Measurements from ENCODE around the gene SLC31A2.

- TF ChIP-seq SIN3A (IDR thresholded peaks at IDR 0.05; ENCODE audit: low read depth) (no peak), EZH2 (IDR thresholded peaks at IDR 0.05) (no peak), RAD21 (IDR thresholded peaks at IDR 0.05; ENCODE audit: low read depth) (no peak), YY1 (IDR thresholded peaks at IDR 0.05; ENCODE audit: extremely low read depth, insufficient replicate concordance, low read depth, low read length) (no peak), CTCF (IDR thresholded peaks at IDR 0.05 in 2 of 3, conservative IDR thresholded peaks at IDR 0.05 in 1 of 3; ENCODE audit: borderline replicate concordance in 1 of 3, insufficient read depth in 1 of 3, low read depth in 2 of 3, low read length in 2 of 3) (no peak), EZH2phosphoT487 (IDR thresholded peaks at IDR 0.05; ENCODE audit: borderline replicate concordance) (no peak), POLR2A (IDR thresholded peaks at IDR 0.05; ENCODE audit: borderline replicate concordance, extremely low read depth, insufficient read depth, insufficient read length) (no peak), CEBPB (IDR thresholded peaks at IDR 0.05; ENCODE audit: low read depth) (no peak), REST (IDR thresholded peaks at IDR 0.05; ENCODE audit: low read depth) (no peak), EGR1 (IDR thresholded peaks at IDR 0.05; ENCODE audit: low read depth) (no peak)
Measured at GRCh38 chr9:113205432-113205831, 54.6 kb downstream of the SLC31A2 start.
